CD4-positive, CD25-positive, alpha-beta regulatory T cell (primary cell): Measurements from ENCODE around the gene FIBCD1. TPM values are rescaled to one million over a fixed set of nuclear protein-coding genes. Genes with fewer than 3 reads are reported as not detected.

Source experiments
- ATAC-seq, 2 donors: fragments of 150-1000 bp; cut with Tn5 transposase; one replicate each; pipeline ENCODE4 v1.10.0; 2021; ENCODE audit warnings: low read depth in 2 of 2, moderate number of reproducible peaks in 2 of 2, moderate library complexity in 1 of 2
- DNase-seq, 3 donors: peaks; one replicate each; pipeline versions ENCODE4 v3.0.0 to v3.0.0-alpha.2; 2012 to 2022; ENCODE audit warnings: mixed read lengths in 1 of 3
- H3K27ac ChIP-seq: one replicate; pipeline ENCODE4 v1.7.0; 2013; ENCODE audit warnings: mild to moderate bottlenecking, low read length; ENCODE audit not compliant: insufficient read depth, poor library complexity, severe bottlenecking
- H3K27me3 ChIP-seq: one replicate; pipeline ENCODE4 v1.7.0; 2013; ENCODE audit warnings: low read length; ENCODE audit not compliant: control insufficient read depth, insufficient read depth
- H3K36me3 ChIP-seq: one replicate; pipeline ENCODE4 v1.7.0; 2013; ENCODE audit warnings: mild to moderate bottlenecking, low read length, moderate library complexity; ENCODE audit not compliant: control insufficient read depth, insufficient read depth
- H3K4me1 ChIP-seq: 2 replicates; pipeline ENCODE4 v1.7.0; 2013; ENCODE audit warnings: mild to moderate bottlenecking, low read length; ENCODE audit not compliant: insufficient read depth, control insufficient read depth, poor library complexity, severe bottlenecking
- H3K4me3 ChIP-seq: one replicate; pipeline ENCODE4 v1.7.0; 2013; ENCODE audit warnings: low read depth, mild to moderate bottlenecking, low read length, moderate library complexity
- H3K9me3 ChIP-seq, 2 experiments: 1 replicate in 1 of 2; 2 replicates in 1 of 2; pipeline ENCODE4 v1.7.0; 2013; ENCODE audit warnings: low read length in 2 of 2, mild to moderate bottlenecking in 1 of 2, moderate library complexity in 1 of 2; ENCODE audit not compliant: control insufficient read depth in 2 of 2
- H3K27ac Mint-ChIP-seq, 3 donors: one replicate each; pipeline ENCODE4 v1.8.0; 2020 to 2022; ENCODE audit warnings: mild to moderate bottlenecking in 3 of 3, mixed read lengths in 3 of 3, moderate library complexity in 2 of 3
- H3K27me3 Mint-ChIP-seq: one replicate; pipeline ENCODE4 v1.8.0; 2022; ENCODE audit warnings: mild to moderate bottlenecking, mixed read lengths
- H3K36me3 Mint-ChIP-seq: one replicate; pipeline ENCODE4 v1.8.0; 2020; ENCODE audit warnings: mixed read lengths
- H3K4me1 Mint-ChIP-seq, 4 donors: one replicate each; pipeline ENCODE4 v1.8.0; 2020 to 2022; ENCODE audit warnings: mixed read lengths in 4 of 4, mild to moderate bottlenecking in 1 of 4
- H3K4me3 Mint-ChIP-seq, 4 donors: one replicate each; pipeline ENCODE4 v1.8.0; 2020 to 2022; ENCODE audit warnings: mild to moderate bottlenecking in 4 of 4, mixed read lengths in 4 of 4, moderate library complexity in 3 of 4
- H3K9me3 Mint-ChIP-seq, 7 donors: one replicate each; pipeline ENCODE4 v1.8.0; 2020 to 2022; ENCODE audit warnings: mixed read lengths in 7 of 7, mild to moderate bottlenecking in 3 of 7, moderate library complexity in 2 of 7
- polyA plus RNA-seq, 4 donors: library from polyadenylated mRNA; unstranded; fragments of 300-500 nt; fragmentation: Illumina TruSeq; gene quantifications; one replicate each; pipeline ENCODE4 v1.2.3, GENCODE V29; 2021
- total RNA-seq: library from RNA; stranded (reverse); gene quantifications from one replicate; pipeline ENCODE4 v1.2.3, GENCODE V29; 2022

The FIBCD1 gene
- total and polyA plus RNA-seq, 5 donors from 2014 or later = not detected

- Mint-ChIP-seq H3K36me3 (no peaks in the 10 kb centered on the region), H3K27ac (no peak overlapping the region), H3K4me1 (no peaks in the 10 kb centered on the region), H3K9me3 (no peaks in the 10 kb centered on the region), H3K27me3 (no peaks in the 10 kb centered on the region), H3K4me3 (no peak overlapping the region)
- Histone ChIP-seq H3K4me1 (no peaks in the 10 kb centered on the region), H3K27me3 (no peaks in the 10 kb centered on the region), H3K4me3 (no peak overlapping the region), H3K9me3 (no peaks in the 10 kb centered on the region), H3K27ac (no peak overlapping the region), H3K36me3 (no peaks in the 10 kb centered on the region)
- DNase-seq (no peak), ATAC-seq (no peak)
These were observed 19.4 kb downstream of the FIBCD1 start for GRCh38 chr9:130919559-130920145.

DNA sequence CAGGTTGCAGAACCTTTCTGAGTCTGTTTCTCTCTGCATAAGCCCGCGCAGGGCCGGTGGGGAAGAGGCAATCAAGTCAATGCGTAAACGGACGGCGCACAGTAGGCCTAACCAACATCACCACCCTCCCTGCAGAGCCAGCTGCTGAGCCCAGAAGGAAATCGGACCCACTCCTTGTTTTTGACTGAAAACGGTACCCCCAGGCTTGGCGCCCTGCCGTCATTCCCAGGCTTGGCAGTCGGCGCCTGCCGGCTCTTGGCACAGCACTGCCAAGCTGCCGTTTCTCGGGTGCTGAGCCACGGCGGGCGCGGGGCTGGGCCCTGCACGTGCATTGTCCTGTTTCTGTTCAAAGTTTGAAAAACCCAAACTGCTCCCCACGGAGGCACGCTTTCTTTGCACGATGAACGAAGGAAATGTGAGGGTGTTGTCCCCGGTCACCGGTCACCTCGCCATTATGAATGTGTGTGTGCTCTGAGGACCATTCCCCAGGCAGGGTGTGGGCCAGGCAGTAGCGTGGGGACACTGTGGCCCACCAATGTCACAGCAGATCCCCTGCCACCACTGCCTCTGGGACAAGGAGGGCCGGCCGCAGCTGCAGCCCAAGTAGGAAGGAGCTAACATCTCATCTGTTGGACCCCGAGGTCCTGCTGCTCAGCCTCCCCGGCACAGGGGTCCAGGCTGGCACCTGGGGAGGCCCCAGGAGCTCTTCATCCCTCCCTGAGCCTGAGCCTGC is 20.1 kb downstream of the FIBCD1 start:
- DNase-seq (no peak), ATAC-seq (no peak)
- H3K27ac ChIP-seq = no peak overlapping the region
- Mint-ChIP-seq H3K4me3 (no peak overlapping the region), H3K9me3 (no peaks in the 10 kb centered on the region), H3K27ac (no peak overlapping the region), H3K27me3 (no peaks in the 10 kb centered on the region), H3K36me3 (no peaks in the 10 kb centered on the region), H3K4me1 (no peaks in the 10 kb centered on the region)
- no peaks in the 10 kb centered on the region for H3K36me3 ChIP-seq
- no peak overlapping the region for H3K4me3 ChIP-seq
- no peaks in the 10 kb centered on the region for H3K4me1 ChIP-seq
- H3K9me3 ChIP-seq = no peaks in the 10 kb centered on the region
- H3K27me3 ChIP-seq = no peaks in the 10 kb centered on the region

GRCh38 chr9:130918101-130918825 is 20.8 kb downstream of the FIBCD1 start:
- DNase-seq = no peak
- H3K4me1 Mint-ChIP-seq = no peaks in the 10 kb centered on the region
- H3K9me3 Mint-ChIP-seq = no peaks in the 10 kb centered on the region
- Histone ChIP-seq H3K4me3 (no peak overlapping the region), H3K9me3 (no peaks in the 10 kb centered on the region), H3K27ac (no peak overlapping the region), H3K4me1 (no peaks in the 10 kb centered on the region), H3K36me3 (no peaks in the 10 kb centered on the region), H3K27me3 (no peaks in the 10 kb centered on the region)
- H3K36me3 Mint-ChIP-seq = no peaks in the 10 kb centered on the region
- no peak overlapping the region for H3K27ac Mint-ChIP-seq
- no peak overlapping the region for H3K4me3 Mint-ChIP-seq
- ATAC-seq = no peak
- H3K27me3 Mint-ChIP-seq = no peaks in the 10 kb centered on the region

DNA sequence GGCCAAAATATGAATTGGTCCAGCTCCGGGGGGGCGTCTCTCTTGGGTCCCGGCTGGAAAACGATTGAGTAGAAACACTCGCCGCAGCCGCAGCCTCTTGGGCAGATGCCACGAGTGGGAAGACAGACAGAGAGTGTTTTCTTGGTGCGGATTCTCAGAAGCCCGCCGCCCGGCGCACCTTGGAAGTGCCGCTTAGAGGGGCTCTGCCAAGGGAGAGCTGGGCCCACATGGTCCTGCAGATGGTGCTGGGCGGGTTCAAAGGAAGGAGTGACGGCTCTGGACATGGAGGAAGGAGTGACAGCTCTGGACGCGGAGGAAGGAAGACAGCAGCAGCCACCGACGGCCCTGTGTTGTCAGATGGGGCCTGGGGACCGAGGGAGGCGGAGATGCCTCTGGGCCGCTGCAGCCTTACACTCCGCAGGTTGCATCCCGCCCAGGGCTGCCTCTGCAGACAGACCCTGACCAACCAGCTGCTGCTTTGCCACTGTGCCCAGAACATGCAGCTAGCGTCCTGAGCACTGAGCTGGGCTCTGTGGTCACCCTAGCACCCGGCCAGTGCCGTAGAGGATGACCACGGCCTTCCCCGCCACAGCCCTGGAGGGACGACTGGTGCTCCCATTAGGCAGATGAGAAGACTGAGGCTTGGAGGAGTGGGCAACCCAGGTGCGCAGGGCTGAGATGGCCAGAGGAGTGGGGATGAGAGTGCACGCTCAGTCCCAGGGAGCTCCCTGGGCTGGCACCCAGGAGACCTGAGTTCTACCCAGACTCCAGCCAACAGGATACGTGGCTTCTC is 21.7 kb downstream of the FIBCD1 start:
- Mint-ChIP-seq H3K27ac (peak overlapping the region in 1 of 3 donors; percentile 41), H3K36me3 (no peaks in the 10 kb centered on the region), H3K4me3 (no peak overlapping the region), H3K27me3 (no peaks in the 10 kb centered on the region), H3K9me3 (no peaks in the 10 kb centered on the region), H3K4me1 (no peaks in the 10 kb centered on the region)
- DNase-seq (no peak), ATAC-seq (no peak)
- H3K36me3 ChIP-seq = no peaks in the 10 kb centered on the region
- H3K27me3 ChIP-seq = no peaks in the 10 kb centered on the region
- no peaks in the 10 kb centered on the region for H3K9me3 ChIP-seq
- H3K4me1 ChIP-seq = no peaks in the 10 kb centered on the region
- no peak overlapping the region for H3K4me3 ChIP-seq
- H3K27ac ChIP-seq = no peak overlapping the region

- H3K27ac Mint-ChIP-seq = no peak overlapping the region
- ATAC-seq = peak in 1 of 2 donors; percentile 13
- Histone ChIP-seq H3K4me1 (no peaks in the 10 kb centered on the region), H3K36me3 (no peaks in the 10 kb centered on the region), H3K9me3 (no peaks in the 10 kb centered on the region), H3K4me3 (no peak overlapping the region), H3K27me3 (no peaks in the 10 kb centered on the region), H3K27ac (no peak overlapping the region)
- H3K4me3 Mint-ChIP-seq = no peak overlapping the region
- no peaks in the 10 kb centered on the region for H3K36me3 Mint-ChIP-seq
- no peak for DNase-seq
- peaks cover 0 to 4% (median 0%) of the 10 kb centered on the region in 4 donors for H3K4me1 Mint-ChIP-seq
- H3K27me3 Mint-ChIP-seq = no peaks in the 10 kb centered on the region
- no peaks in the 10 kb centered on the region for H3K9me3 Mint-ChIP-seq
These were observed 24.0 kb downstream of the FIBCD1 start for GRCh38 chr9:130915096-130915447.

- Histone ChIP-seq H3K36me3 (no peaks in the 10 kb centered on the region), H3K4me3 (no peak overlapping the region), H3K9me3 (no peaks in the 10 kb centered on the region), H3K27ac (no peak overlapping the region), H3K4me1 (no peaks in the 10 kb centered on the region), H3K27me3 (no peaks in the 10 kb centered on the region)
- H3K4me3 Mint-ChIP-seq = no peak overlapping the region
- H3K27me3 Mint-ChIP-seq = no peaks in the 10 kb centered on the region
- no peak for ATAC-seq
- H3K27ac Mint-ChIP-seq = no peak overlapping the region
- DNase-seq = no peak
- peaks cover 0 to 4% (median 0%) of the 10 kb centered on the region in 4 donors for H3K4me1 Mint-ChIP-seq
- no peaks in the 10 kb centered on the region for H3K36me3 Mint-ChIP-seq
- H3K9me3 Mint-ChIP-seq = no peaks in the 10 kb centered on the region
These were observed 24.5 kb downstream of the FIBCD1 start for GRCh38 chr9:130914417-130915095.

- H3K4me1 ChIP-seq = no peaks in the 10 kb centered on the region
- H3K4me3 ChIP-seq = no peak overlapping the region
- Mint-ChIP-seq H3K36me3 (no peaks in the 10 kb centered on the region), H3K4me1 (peaks cover 0 to 4% (median 0%) of the 10 kb centered on the region in 4 donors), H3K27me3 (peaks cover 4% of the 10 kb centered on the region), H3K27ac (no peak overlapping the region), H3K4me3 (no peak overlapping the region), H3K9me3 (no peaks in the 10 kb centered on the region)
- no peaks in the 10 kb centered on the region for H3K27me3 ChIP-seq
- ATAC-seq (no peak), DNase-seq (no peak)
- H3K27ac ChIP-seq = no peak overlapping the region
- no peaks in the 10 kb centered on the region for H3K36me3 ChIP-seq
- no peaks in the 10 kb centered on the region for H3K9me3 ChIP-seq
These were observed 25.2 kb downstream of the FIBCD1 start for GRCh38 chr9:130913599-130914416.
